RWPE2 (cell line): ENCODE measurements around the gene CAMK1.

Experiments
- ATAC-seq: fragments of 200-7000 bp; cut with Tn5 transposase; 3 replicates; pipeline ENCODE4 v1.9.1; 2021; ENCODE audit warnings: low read depth
- DNase-seq: peaks from one replicate; pipeline ENCODE4 v3.0.0-alpha.2; 2020; ENCODE audit warnings: low spot score
- H3K27ac ChIP-seq: fragments of 450-650 bp; 2 replicates; pipeline ENCODE4 v1.5.1; 2017; ENCODE audit warnings: mild to moderate bottlenecking; ENCODE audit not compliant: poor library complexity, severe bottlenecking
- H3K27me3 ChIP-seq: fragments of 250-450 bp; sonication (Bioruptor Pico); 2 replicates; pipeline ENCODE4 v1.5.1; 2021; ENCODE audit warnings: mild to moderate bottlenecking, moderate library complexity; ENCODE audit not compliant: insufficient read depth, poor library complexity, severe bottlenecking
- H3K36me3 ChIP-seq: fragments of 250-450 bp; sonication (Bioruptor Pico); 2 replicates; pipeline ENCODE4 v1.5.1; 2020; ENCODE audit warnings: low read depth, mild to moderate bottlenecking, moderate library complexity
- H3K4me1 ChIP-seq: fragments of 250-450 bp; sonication (Bioruptor Pico); 2 replicates; pipeline ENCODE4 v1.5.1; 2021; ENCODE audit warnings: mild to moderate bottlenecking, moderate library complexity; ENCODE audit not compliant: insufficient read depth, poor library complexity, severe bottlenecking
- H3K4me3 ChIP-seq: fragments of 250-450 bp; sonication (Bioruptor Pico); 2 replicates; pipeline ENCODE4 v1.5.1; 2021; ENCODE audit warnings: mild to moderate bottlenecking, moderate library complexity; ENCODE audit not compliant: severe bottlenecking
- H3K9me3 ChIP-seq: fragments of 250-450 bp; sonication (Bioruptor Pico); 2 replicates; pipeline ENCODE4 v1.5.1; 2021; ENCODE audit warnings: mild to moderate bottlenecking, moderate library complexity; ENCODE audit not compliant: severe bottlenecking
- TF ChIP-seq, protein P1 (sequence below): fragments of 450-650 bp; IDR thresholded peaks from one replicate; pipeline ENCODE4 v1.5.1; 2017; ENCODE audit warnings: mild to moderate bottlenecking, moderate library complexity; ENCODE audit not compliant: poor library complexity, severe bottlenecking

Gene CAMK1

DNA sequence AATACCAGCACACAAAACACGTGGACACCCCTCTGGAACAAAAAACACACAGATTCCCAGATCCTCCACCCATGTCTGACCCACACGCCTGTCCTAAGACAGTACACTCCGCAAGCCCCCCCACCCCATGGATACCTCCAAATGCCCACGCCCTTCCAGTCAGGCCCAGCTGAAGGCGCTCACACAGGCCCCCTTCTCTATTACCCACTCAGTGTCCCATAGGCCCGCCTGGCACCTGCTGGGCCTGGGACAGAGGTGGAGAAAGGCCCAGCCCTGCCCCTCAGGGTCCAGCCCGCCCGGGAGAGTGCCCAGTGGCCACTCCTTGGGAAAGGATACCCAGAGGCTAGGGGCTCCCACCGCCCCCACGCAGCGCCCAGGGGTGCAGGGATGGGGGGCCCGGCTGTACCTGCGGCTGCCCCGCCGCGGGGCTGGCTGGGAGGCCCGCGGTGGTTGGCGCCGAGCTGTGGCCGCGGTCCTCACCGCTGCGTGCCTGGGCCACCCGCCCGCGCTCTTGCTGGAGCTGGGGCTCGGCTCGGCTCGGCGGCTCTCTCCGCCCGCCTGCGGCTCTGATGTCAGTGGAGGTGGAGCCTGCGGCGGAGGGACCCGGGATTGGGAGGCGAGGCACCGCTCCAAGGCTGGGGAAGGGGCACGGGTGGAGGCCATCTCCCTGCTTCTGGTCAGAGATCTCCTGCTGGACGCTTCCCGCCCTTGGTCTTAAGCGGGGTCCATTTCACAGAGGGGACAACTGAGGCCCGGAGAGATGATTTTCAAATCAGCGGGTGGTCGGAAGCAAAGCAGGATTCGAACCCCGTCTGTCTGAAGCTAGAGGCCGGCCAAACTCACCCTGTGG is at the start of gene CAMK1:
TSS of gene CAMK1 (minus strand) at position 522 of the 850 bp plus-strand sequence. CDS start 2,198 bp downstream, outside the sequence.
- Histone ChIP-seq H3K4me3 (peak within 1 kb of the TSS; percentile 49), H3K4me1 (no peaks in the 10 kb centered on the region), H3K27ac (no peak within 1 kb of the TSS), H3K27me3 (no peaks in the 10 kb centered on the region), H3K36me3 (no peaks in the 10 kb centered on the region), H3K9me3 (no peaks in the 10 kb centered on the region)
- DNase-seq = no peak
- TF ChIP-seq, protein P1, sequence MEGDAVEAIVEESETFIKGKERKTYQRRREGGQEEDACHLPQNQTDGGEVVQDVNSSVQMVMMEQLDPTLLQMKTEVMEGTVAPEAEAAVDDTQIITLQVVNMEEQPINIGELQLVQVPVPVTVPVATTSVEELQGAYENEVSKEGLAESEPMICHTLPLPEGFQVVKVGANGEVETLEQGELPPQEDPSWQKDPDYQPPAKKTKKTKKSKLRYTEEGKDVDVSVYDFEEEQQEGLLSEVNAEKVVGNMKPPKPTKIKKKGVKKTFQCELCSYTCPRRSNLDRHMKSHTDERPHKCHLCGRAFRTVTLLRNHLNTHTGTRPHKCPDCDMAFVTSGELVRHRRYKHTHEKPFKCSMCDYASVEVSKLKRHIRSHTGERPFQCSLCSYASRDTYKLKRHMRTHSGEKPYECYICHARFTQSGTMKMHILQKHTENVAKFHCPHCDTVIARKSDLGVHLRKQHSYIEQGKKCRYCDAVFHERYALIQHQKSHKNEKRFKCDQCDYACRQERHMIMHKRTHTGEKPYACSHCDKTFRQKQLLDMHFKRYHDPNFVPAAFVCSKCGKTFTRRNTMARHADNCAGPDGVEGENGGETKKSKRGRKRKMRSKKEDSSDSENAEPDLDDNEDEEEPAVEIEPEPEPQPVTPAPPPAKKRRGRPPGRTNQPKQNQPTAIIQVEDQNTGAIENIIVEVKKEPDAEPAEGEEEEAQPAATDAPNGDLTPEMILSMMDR = no peak
- ATAC-seq = peak; percentile 95

DNA sequence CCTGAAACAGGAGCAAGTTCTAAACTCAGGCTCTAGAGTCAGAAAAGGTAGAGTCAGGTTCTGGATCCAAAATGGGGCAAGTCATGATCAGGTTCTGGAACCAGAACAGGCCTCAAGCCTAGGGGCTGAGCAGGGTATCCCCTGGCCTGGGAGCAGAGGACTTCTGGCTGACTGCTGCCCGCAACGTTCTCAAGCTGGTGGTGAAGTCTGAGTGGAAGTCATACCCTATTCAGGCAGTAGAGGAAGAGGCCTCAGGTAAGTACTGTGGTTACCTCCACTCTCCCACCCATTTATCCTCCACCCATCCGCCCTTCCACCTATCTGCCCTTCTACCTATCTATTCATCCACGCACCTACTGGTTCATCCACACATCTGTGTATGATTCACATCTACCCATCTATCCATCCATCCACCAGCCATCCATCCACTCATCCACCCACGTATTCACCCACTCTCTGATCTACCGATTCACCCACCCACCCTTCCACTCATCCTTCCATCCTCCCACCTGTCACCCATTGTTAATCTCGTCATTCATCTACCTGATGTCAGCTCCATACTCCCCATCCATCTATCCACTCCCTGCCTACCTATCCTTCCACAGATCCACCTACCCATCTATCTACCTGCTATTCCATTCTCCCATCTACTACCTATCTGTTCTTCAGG is 49.1 kb upstream of the CAMK1 start:
- DNase-seq (no peak), ATAC-seq (no peak)
- TF ChIP-seq, protein P1 = no peak
- Histone ChIP-seq H3K4me3 (no peak overlapping the region), H3K9me3 (no peaks in the 10 kb centered on the region), H3K4me1 (no peaks in the 10 kb centered on the region), H3K36me3 (no peaks in the 10 kb centered on the region), H3K27ac (no peak overlapping the region), H3K27me3 (no peaks in the 10 kb centered on the region)

DNA sequence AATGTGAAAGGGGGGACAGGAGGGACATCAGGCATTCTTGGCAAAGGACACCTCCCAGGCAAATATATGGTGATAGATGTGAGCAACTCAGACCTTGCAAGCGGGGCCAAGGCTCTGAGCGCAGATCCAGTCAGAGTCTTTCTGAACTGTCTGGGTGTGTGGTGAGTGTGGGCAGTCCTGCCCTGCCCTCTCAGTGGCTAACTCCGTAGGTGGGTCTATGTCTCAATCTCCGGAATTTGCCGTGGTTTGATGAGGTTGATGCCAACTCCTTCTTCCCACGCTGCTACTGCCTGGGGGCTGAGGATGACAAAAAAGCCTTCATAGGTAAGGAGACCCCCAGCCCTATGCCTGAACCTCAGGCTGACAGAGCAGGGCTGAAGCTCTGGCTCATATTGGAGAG is 47.7 kb upstream of the CAMK1 start:
- Histone ChIP-seq H3K4me1 (no peaks in the 10 kb centered on the region), H3K4me3 (no peak overlapping the region), H3K27ac (no peak overlapping the region), H3K9me3 (no peaks in the 10 kb centered on the region), H3K36me3 (no peaks in the 10 kb centered on the region), H3K27me3 (no peaks in the 10 kb centered on the region)
- DNase-seq (no peak), ATAC-seq (no peak)
- TF ChIP-seq, protein P1 = no peak

DNA sequence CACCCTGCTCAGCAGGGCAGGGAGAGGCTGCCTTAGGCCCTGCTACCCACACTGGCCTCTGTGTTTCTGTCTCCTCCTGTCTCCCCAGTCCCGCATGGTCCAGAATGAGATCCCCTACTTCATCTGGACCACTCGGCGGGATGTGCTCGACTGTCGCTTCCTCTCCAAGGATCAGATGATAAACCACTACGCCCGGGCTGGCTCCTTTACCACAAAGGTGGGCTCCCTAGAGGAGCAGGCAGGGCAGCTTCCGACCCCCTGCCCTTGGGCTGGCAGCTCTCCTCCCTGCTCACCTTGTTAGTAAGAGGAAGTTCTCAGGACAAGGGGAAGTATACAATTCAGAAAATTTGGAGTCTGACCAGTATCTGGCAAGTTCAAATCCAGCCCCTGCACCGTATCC is 46.2 kb upstream of the CAMK1 start:
- Histone ChIP-seq H3K27me3 (no peaks in the 10 kb centered on the region), H3K4me1 (no peaks in the 10 kb centered on the region), H3K27ac (no peak overlapping the region), H3K36me3 (no peaks in the 10 kb centered on the region), H3K4me3 (no peak overlapping the region), H3K9me3 (no peaks in the 10 kb centered on the region)
- ATAC-seq = no peak
- TF ChIP-seq, protein P1 = no peak
- DNase-seq = no peak
